Measurements from ENCODE around the gene NCKAP5. TPM values are rescaled to one million over a fixed set of nuclear protein-coding genes. Genes with fewer than 3 reads are reported as not detected.

Gene NCKAP5
- total RNA-seq, 2 experiments from 2014 or later: not detected

- no peaks in the 10 kb centered on the region for H3K4me1 Mint-ChIP-seq (ENCODE audit: low read depth)
- no peak for TF ChIP-seq CTCF (IDR thresholded peaks at IDR 0.05)
- ChIA-PET POLR2A (no interaction called here), CTCF (no interaction called here)
- intact Hi-C loops (cut with micrococcal nuclease): no loop called here
- H3K27ac Mint-ChIP-seq: no peak overlapping the region
- no peak for DNase-seq
- no peaks in the 10 kb centered on the region for H3K9me3 Mint-ChIP-seq
- H3K4me3 Mint-ChIP-seq: no peak overlapping the region
- H3K27me3 Mint-ChIP-seq: peaks cover 32% of the 10 kb centered on the region
- no peaks in the 10 kb centered on the region for H3K36me3 Mint-ChIP-seq (ENCODE audit: low read depth)
- no peak for ATAC-seq
These were observed 897.6 kb downstream of the NCKAP5 start for GRCh38 chr2:132670496-132671150.

GRCh38 chr2:132669908-132670495 is 898.3 kb downstream of the NCKAP5 start, which contains the start of gene LYPD1:
TSS of gene LYPD1 (minus strand) at chr2:132670205. CDS start at chr2:132669932, 273 bp downstream.
- Mint-ChIP-seq H3K27me3 (peaks cover 32% of the 10 kb centered on the region), H3K4me1 (ENCODE audit: low read depth) (no peaks in the 10 kb centered on the region), H3K36me3 (ENCODE audit: low read depth) (no peaks in the 10 kb centered on the region), H3K27ac (no peak within 1 kb of the TSS), H3K9me3 (no peaks in the 10 kb centered on the region), H3K4me3 (no peak within 1 kb of the TSS)
- TF ChIP-seq CTCF (IDR thresholded peaks at IDR 0.05): no peak
- ATAC-seq (no peak), DNase-seq (no peak)
- ChIA-PET CTCF (no interaction called here), POLR2A (no interaction called here)
- intact Hi-C loops (cut with micrococcal nuclease): no loop called here

- H3K27ac Mint-ChIP-seq: no peak overlapping the region
- POLR2A ChIA-PET: no interaction called here
- CTCF ChIA-PET: no interaction called here
- no peaks in the 10 kb centered on the region for H3K4me1 Mint-ChIP-seq (ENCODE audit: low read depth)
- H3K36me3 Mint-ChIP-seq (ENCODE audit: low read depth): no peaks in the 10 kb centered on the region
- no peak for DNase-seq
- ATAC-seq: no peak
- intact Hi-C loops (cut with micrococcal nuclease): no loop called here
- peaks cover 32% of the 10 kb centered on the region for H3K27me3 Mint-ChIP-seq
- H3K4me3 Mint-ChIP-seq: no peak overlapping the region
- TF ChIP-seq CTCF (IDR thresholded peaks at IDR 0.05): no peak
- no peaks in the 10 kb centered on the region for H3K9me3 Mint-ChIP-seq
These were observed 899.0 kb downstream of the NCKAP5 start for GRCh38 chr2:132668987-132669907.

- TF ChIP-seq CTCF (IDR thresholded peaks at IDR 0.05): no peak
- ChIA-PET CTCF (no interaction called here), POLR2A (no interaction called here)
- Mint-ChIP-seq H3K36me3 (ENCODE audit: low read depth) (no peaks in the 10 kb centered on the region), H3K27ac (no peak overlapping the region), H3K9me3 (no peaks in the 10 kb centered on the region), H3K4me1 (ENCODE audit: low read depth) (no peaks in the 10 kb centered on the region), H3K4me3 (no peak overlapping the region), H3K27me3 (peaks cover 34% of the 10 kb centered on the region)
- no peak for DNase-seq
- intact Hi-C loops (cut with micrococcal nuclease): no loop called here
- ATAC-seq: no peak
These were observed 900.0 kb downstream of the NCKAP5 start for GRCh38 chr2:132668189-132668823.
